Measurements from ENCODE around the gene B4GALT5. TPM values are rescaled to one million over a fixed set of nuclear protein-coding genes. Genes with fewer than 3 reads are reported as not detected.

The B4GALT5 gene
- total RNA-seq, 2 experiments from 2014 or later, result 9.8 to 18.8 TPM

- H3K4me2 ChIP-seq (ENCODE audit: low read length), result no peak overlapping the region
- no TSS peak for BruUV-seq (replicated peaks)
- H3K4me3 ChIP-seq (ENCODE audit: low read depth, low read length, poor library complexity, severe bottlenecking), result no peak overlapping the region
- H3K27ac ChIP-seq (ENCODE audit: low read depth, low read length, poor library complexity, severe bottlenecking), result no peak overlapping the region
- TF ChIP-seq EZH2phosphoT487 (IDR thresholded peaks at IDR 0.05; ENCODE audit: borderline replicate concordance, low read depth, low read length) (no peak), CTCF (conservative IDR thresholded peaks at IDR 0.05; ENCODE audit: low read length) (no peak)
- POLR2A ChIA-PET, result interaction anchor here (0.6 to 0.7 kb wide), 2 partner anchors 23 to 60 kb away, joined by 3 read pairs; no protein-coding TSS in a partner anchor
- H3K36me3 ChIP-seq (ENCODE audit: insufficient read depth, low read length), result no peaks in the 10 kb centered on the region
- no peak for DNase-seq (ENCODE audit: low spot score)
- CTCF ChIA-PET (ENCODE audit: unreplicated experiment), result no interaction called here
- no peaks in the 10 kb centered on the region for H4K20me1 ChIP-seq (ENCODE audit: insufficient read depth, low read length)
- H3K4me1 ChIP-seq (ENCODE audit: insufficient read depth, low read length, poor library complexity, severe bottlenecking), result peaks cover 38% of the 10 kb centered on the region
- intact Hi-C loops (cut with micrococcal nuclease; ENCODE audit: unreplicated experiment), result no loop called here
- H3K9me3 ChIP-seq (ENCODE audit: low read length), result peaks cover 8% of the 10 kb centered on the region
- H3K9me2 ChIP-seq (ENCODE audit: insufficient read depth, low read length), result no peaks in the 10 kb centered on the region
- H2AFZ ChIP-seq (ENCODE audit: low read length), result no peak overlapping the region
- H3K79me2 ChIP-seq (ENCODE audit: insufficient read depth, low read depth, low read length), result no peaks in the 10 kb centered on the region
These were observed 112.3 kb downstream of the B4GALT5 start for GRCh38 chr20:49601153-49601924.

GRCh38 chr20:49599746-49600113, 113.9 kb downstream of the B4GALT5 start:
- Histone ChIP-seq H3K9me3 (ENCODE audit: low read length) (peaks cover 8% of the 10 kb centered on the region), H4K20me1 (ENCODE audit: insufficient read depth, low read length) (no peaks in the 10 kb centered on the region), H3K27ac (ENCODE audit: low read depth, low read length, poor library complexity, severe bottlenecking) (no peak overlapping the region), H3K79me2 (ENCODE audit: insufficient read depth, low read depth, low read length) (no peaks in the 10 kb centered on the region), H3K4me2 (ENCODE audit: low read length) (no peak overlapping the region), H3K36me3 (ENCODE audit: insufficient read depth, low read length) (no peaks in the 10 kb centered on the region), H3K4me1 (ENCODE audit: insufficient read depth, low read length, poor library complexity, severe bottlenecking) (peaks cover 48% of the 10 kb centered on the region), H3K4me3 (ENCODE audit: low read depth, low read length, poor library complexity, severe bottlenecking) (no peak overlapping the region), H3K9me2 (ENCODE audit: insufficient read depth, low read length) (no peaks in the 10 kb centered on the region), H2AFZ (ENCODE audit: low read length) (no peak overlapping the region)
- no peak for DNase-seq (ENCODE audit: low spot score)
- TF ChIP-seq EZH2phosphoT487 (IDR thresholded peaks at IDR 0.05; ENCODE audit: borderline replicate concordance, low read depth, low read length) (no peak), CTCF (conservative IDR thresholded peaks at IDR 0.05; ENCODE audit: low read length) (no peak)
- POLR2A ChIA-PET, result no interaction called here
- CTCF ChIA-PET (ENCODE audit: unreplicated experiment), result no interaction called here
- no TSS peak for BruUV-seq (replicated peaks)
- intact Hi-C loops (cut with micrococcal nuclease; ENCODE audit: unreplicated experiment), result no loop called here

- Histone ChIP-seq H4K20me1 (ENCODE audit: insufficient read depth, low read length) (no peaks in the 10 kb centered on the region), H3K4me1 (ENCODE audit: insufficient read depth, low read length, poor library complexity, severe bottlenecking) (peaks cover 38% of the 10 kb centered on the region), H3K4me2 (ENCODE audit: low read length) (no peak overlapping the region), H3K9me3 (ENCODE audit: low read length) (peaks cover 8% of the 10 kb centered on the region), H3K9me2 (ENCODE audit: insufficient read depth, low read length) (no peaks in the 10 kb centered on the region), H3K27ac (ENCODE audit: low read depth, low read length, poor library complexity, severe bottlenecking) (peak overlapping the region; percentile 57), H2AFZ (ENCODE audit: low read length) (no peak overlapping the region), H3K79me2 (ENCODE audit: insufficient read depth, low read depth, low read length) (no peaks in the 10 kb centered on the region), H3K4me3 (ENCODE audit: low read depth, low read length, poor library complexity, severe bottlenecking) (no peak overlapping the region), H3K36me3 (ENCODE audit: insufficient read depth, low read length) (no peaks in the 10 kb centered on the region)
- intact Hi-C loops (cut with micrococcal nuclease; ENCODE audit: unreplicated experiment), result no loop called here
- no peak for TF ChIP-seq CTCF (conservative IDR thresholded peaks at IDR 0.05; ENCODE audit: low read length)
- no peak for TF ChIP-seq EZH2phosphoT487 (IDR thresholded peaks at IDR 0.05; ENCODE audit: borderline replicate concordance, low read depth, low read length)
- ChIA-PET CTCF (ENCODE audit: unreplicated experiment) (interaction anchor here (0.6 kb wide), 2 partner anchors 11 to 18 kb away, joined by 3 to 4 read pairs; no protein-coding TSS in a partner anchor), POLR2A (interaction anchor here (0.6 kb wide), 1 partner anchor 473 kb away, joined by 5 read pairs; no protein-coding TSS in a partner anchor)
- no peak for DNase-seq (ENCODE audit: low spot score)
- no TSS peak for BruUV-seq (replicated peaks)
These were observed 115.8 kb downstream of the B4GALT5 start for GRCh38 chr20:49597825-49598395.
